GM12864 (cell line): ENCODE data around the gene UNC13C.

Experiments used
- DNase-seq: peaks from one replicate; pipeline ENCODE4 v3.0.0-alpha.2; 2011; ENCODE audit warnings: low read depth
- H3K4me3 ChIP-seq: 2 replicates; pipeline ENCODE4 v1.5.1; 2011; ENCODE audit warnings: mild to moderate bottlenecking, low read depth, low read length, control low read depth
- CTCF ChIP-seq: IDR thresholded peaks from 2 replicates; pipeline ENCODE4 v1.5.1; 2011; ENCODE audit warnings: low read depth, mild to moderate bottlenecking, moderate library complexity, low read length, control low read depth, inconsistent platforms; ENCODE audit errors: missing control alignments

Gene UNC13C

GRCh38 chr15:54462511-54462913, 484.3 kb downstream of the UNC13C start:
- DNase-seq, result no peak
- no peak overlapping the region for H3K4me3 ChIP-seq
- no peak for TF ChIP-seq CTCF

DNA sequence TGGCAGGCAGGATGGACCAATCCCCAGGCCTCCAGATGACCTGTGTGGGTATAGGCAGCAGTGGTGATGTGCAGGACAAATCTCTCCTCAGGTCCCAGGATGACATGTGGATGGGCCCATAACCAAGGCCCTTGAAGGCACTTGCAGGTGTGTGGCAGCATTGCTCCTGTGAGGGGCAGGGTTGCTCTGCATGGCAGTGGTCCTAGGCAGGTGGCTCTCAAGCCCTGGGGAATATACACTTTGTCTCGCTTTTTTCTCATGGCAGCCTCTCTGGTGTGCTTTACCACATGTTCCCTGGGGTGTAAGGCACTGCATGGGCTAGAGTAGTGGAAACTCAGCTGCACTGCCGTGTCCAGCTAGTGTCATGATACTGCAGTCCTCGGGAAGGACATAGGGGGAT, 503.6 kb downstream of the UNC13C start:
- peak; percentile 11 for TF ChIP-seq CTCF
- H3K4me3 ChIP-seq, result no peak overlapping the region

GRCh38 chr15:54482251-54482650, 504.0 kb downstream of the UNC13C start:
- H3K4me3 ChIP-seq, result no peak overlapping the region
- no peak for TF ChIP-seq CTCF
- no peak for DNase-seq

More for the DNA sequence above, 503.6 kb downstream of the UNC13C start:
- DNase-seq, result no peak

DNA sequence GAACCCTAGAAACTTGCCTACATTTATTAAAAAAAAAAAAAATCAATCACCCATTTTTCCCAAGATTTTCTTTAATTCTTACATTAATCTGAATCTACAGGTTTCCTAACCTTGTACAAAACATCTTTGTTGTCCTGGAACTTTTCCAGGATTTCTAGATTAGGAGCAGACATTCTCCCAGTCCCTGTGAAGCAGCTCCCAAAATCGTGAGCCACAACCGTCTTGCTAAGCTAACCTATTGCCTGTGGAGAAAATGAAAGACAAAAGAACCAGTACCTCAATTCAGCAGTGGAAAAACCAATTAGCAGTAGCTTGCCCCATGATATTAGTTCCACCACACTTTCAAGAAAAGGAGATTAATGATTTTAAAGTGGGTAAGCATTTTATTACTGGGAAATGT, 522.1 kb downstream of the UNC13C start:
- DNase-seq, result no peak
- TF ChIP-seq CTCF, result no peak
- no peak overlapping the region for H3K4me3 ChIP-seq

DNA sequence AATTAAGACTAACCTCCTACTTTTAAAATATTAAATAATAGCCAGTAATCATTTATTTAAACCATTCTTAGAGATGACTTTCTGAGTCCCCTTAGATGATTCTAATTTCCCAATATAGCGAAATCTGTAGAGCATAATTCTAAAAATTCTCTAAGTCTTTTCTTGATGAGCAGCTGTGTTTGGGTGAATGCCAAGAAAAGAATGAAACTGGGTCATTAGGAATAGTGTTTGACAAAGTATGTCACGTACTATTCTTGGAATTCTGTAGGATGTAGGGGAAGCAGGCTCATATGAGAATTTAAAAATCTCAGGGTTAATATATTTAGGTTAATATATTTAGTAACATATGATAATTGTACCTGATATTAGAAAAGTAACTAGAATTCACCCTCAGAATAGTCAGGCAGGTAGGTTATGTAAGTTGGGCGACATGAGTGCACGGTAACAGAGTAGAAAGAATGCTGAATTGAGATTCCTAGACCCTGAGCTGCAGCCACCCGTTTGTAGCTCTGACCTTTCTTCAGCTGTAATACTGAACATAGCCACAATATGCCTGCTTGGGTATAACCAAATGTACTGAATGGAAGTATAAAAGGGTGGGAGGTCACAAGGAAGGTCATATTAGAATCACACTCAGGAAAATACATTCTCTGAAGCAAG, 524.3 kb downstream of the UNC13C start:
- no peak for TF ChIP-seq CTCF
- H3K4me3 ChIP-seq, result no peak overlapping the region
- DNase-seq, result no peak

GRCh38 chr15:54504695-54505094, 526.5 kb downstream of the UNC13C start:
- no peak for DNase-seq
- TF ChIP-seq CTCF, result no peak

GRCh38 chr15:54506977-54507524, 528.8 kb downstream of the UNC13C start:
- no peak for DNase-seq
- H3K4me3 ChIP-seq, result no peak overlapping the region
- TF ChIP-seq CTCF, result no peak

More at GRCh38 chr15:54504695-54505094, 526.5 kb downstream of the UNC13C start:
- H3K4me3 ChIP-seq, result no peak overlapping the region
